Activated CD8-positive, alpha-beta T cell treated with anti-CD3 and anti-CD28 coated beads for 36 hours (primary cell): ENCODE measurements around the gene MTFR1L. TPM values are rescaled to one million over a fixed set of nuclear protein-coding genes. Genes with fewer than 3 reads are reported as not detected.

Experiments
- ATAC-seq: fragments of 200-7000 bp; cut with Tn5 transposase; one replicate; pipeline ENCODE4 v1.10.0; 2021; ENCODE audit warnings: mild to moderate bottlenecking, moderate library complexity
- CTCF ChIA-PET: fragments of 350-600 bp; sonication (Branson Sonifier 250); formaldehyde crosslinking; loops from one replicate; lab custom pipeline; 2021; ENCODE audit warnings: antibody characterized with exemption; lab: Charles Lee
- POLR2A ChIA-PET: fragments of 350-600 bp; sonication (Branson Sonifier 250); formaldehyde crosslinking; loops from one replicate; lab custom pipeline; 2021; ENCODE audit warnings: antibody characterized with exemption; lab: Charles Lee
- DNase-seq: peaks from one replicate; pipeline ENCODE4 v3.0.0-alpha.2; 2020
- H3K27ac Mint-ChIP-seq: one replicate; pipeline ENCODE4 v1.8.0; 2021; ENCODE audit warnings: mild to moderate bottlenecking, mixed read lengths
- H3K27me3 Mint-ChIP-seq: one replicate; pipeline ENCODE4 v1.8.0; 2021; ENCODE audit warnings: mixed read lengths
- H3K36me3 Mint-ChIP-seq: one replicate; pipeline ENCODE4 v1.8.0; 2021; ENCODE audit warnings: low read depth, mixed read lengths
- H3K4me1 Mint-ChIP-seq: one replicate; pipeline ENCODE4 v1.8.0; 2021; ENCODE audit warnings: low read depth, mixed read lengths
- H3K4me3 Mint-ChIP-seq: one replicate; pipeline ENCODE4 v1.8.0; 2021; ENCODE audit warnings: mild to moderate bottlenecking, moderate library complexity, mixed read lengths
- H3K9me3 Mint-ChIP-seq: one replicate; pipeline ENCODE4 v1.8.0; 2021; ENCODE audit warnings: mixed read lengths
- CTCF ChIP-seq: fragments of 200-600 bp; IDR thresholded peaks from one replicate; pipeline ENCODE4 v1.8.0; 2022; ENCODE audit warnings: antibody characterized with exemption, mild to moderate bottlenecking
- intact Hi-C: fragments of 100-400 bp; cut with micrococcal nuclease; formaldehyde crosslinking; loops from one replicate; pipeline ENCODE4 v1.10.0; 2022
- total RNA-seq, 2 experiments: library from RNA; stranded (reverse); gene quantifications; one replicate each; pipeline ENCODE4 v1.2.3, GENCODE V29; 2021

Gene MTFR1L
- total RNA-seq, 2 experiments from 2014 or later: 25.6 to 27.4 TPM

- CTCF ChIA-PET: no interaction called here
- no peak overlapping the region for H3K4me3 Mint-ChIP-seq
- H3K4me1 Mint-ChIP-seq: no peaks in the 10 kb centered on the region
- H3K27ac Mint-ChIP-seq: no peak overlapping the region
- intact Hi-C loops: no loop called here
- H3K36me3 Mint-ChIP-seq: peaks cover 5% of the 10 kb centered on the region
- no peaks in the 10 kb centered on the region for H3K9me3 Mint-ChIP-seq
- no peak for TF ChIP-seq CTCF
- no peaks in the 10 kb centered on the region for H3K27me3 Mint-ChIP-seq
- no peak for DNase-seq
- no peak for ATAC-seq
- POLR2A ChIA-PET: interaction anchor here (0.7 kb wide), 1 partner anchor 47 kb away, joined by 3 read pairs; the partner anchor contains the start of gene MTFR1L
Observed at GRCh38 chr1:25867210-25867991, 47.6 kb downstream of the MTFR1L start.

GRCh38 chr1:25869909-25870606 is 50.3 kb downstream of the MTFR1L start:
- CTCF ChIA-PET: interaction anchor here (0.8 kb wide), 1 partner anchor 35 kb away, joined by 3 read pairs; no protein-coding TSS in a partner anchor

GRCh38 chr1:25870614-25871013 is 50.9 kb downstream of the MTFR1L start:
- H3K27me3 Mint-ChIP-seq: no peaks in the 10 kb centered on the region
- intact Hi-C loops: no loop called here
- POLR2A ChIA-PET: no interaction called here

More at GRCh38 chr1:25869909-25870606, 50.3 kb downstream of the MTFR1L start:
- Mint-ChIP-seq H3K4me1 (peaks cover 2% of the 10 kb centered on the region), H3K4me3 (no peak overlapping the region), H3K27me3 (no peaks in the 10 kb centered on the region), H3K9me3 (no peaks in the 10 kb centered on the region), H3K27ac (no peak overlapping the region), H3K36me3 (no peaks in the 10 kb centered on the region)
- no peak for TF ChIP-seq CTCF
- intact Hi-C loops: no loop called here
- DNase-seq (no peak), ATAC-seq (no peak)
- POLR2A ChIA-PET: no interaction called here

GRCh38 chr1:25871086-25871703 is 51.4 kb downstream of the MTFR1L start:
- TF ChIP-seq CTCF: no peak
- no peak for ATAC-seq
- H3K27ac Mint-ChIP-seq: no peak overlapping the region
- H3K36me3 Mint-ChIP-seq: no peaks in the 10 kb centered on the region
- intact Hi-C loops: no loop called here
- ChIA-PET CTCF (no interaction called here), POLR2A (interaction anchor here (1.3 kb wide), 1 partner anchor 9 kb away, joined by 3 read pairs; no protein-coding TSS in a partner anchor)
- H3K4me1 Mint-ChIP-seq: peaks cover 5% of the 10 kb centered on the region
- peaks cover 2% of the 10 kb centered on the region for H3K27me3 Mint-ChIP-seq
- H3K4me3 Mint-ChIP-seq: no peak overlapping the region
- DNase-seq: no peak
- no peaks in the 10 kb centered on the region for H3K9me3 Mint-ChIP-seq

More at GRCh38 chr1:25870614-25871013, 50.9 kb downstream of the MTFR1L start:
- ATAC-seq (no peak), DNase-seq (no peak)
- no peak for TF ChIP-seq CTCF
- Mint-ChIP-seq H3K9me3 (no peaks in the 10 kb centered on the region), H3K4me1 (peaks cover 2% of the 10 kb centered on the region), H3K36me3 (no peaks in the 10 kb centered on the region), H3K27ac (no peak overlapping the region), H3K4me3 (no peak overlapping the region)
- CTCF ChIA-PET: interaction anchor here (0.8 kb wide), 1 partner anchor 35 kb away, joined by 3 read pairs; no protein-coding TSS in a partner anchor
